GM19240 (cell line): ENCODE results near the gene NPHP4.

Experiments used
- DNase-seq: peaks from one replicate; pipeline ENCODE4 v3.0.0; 2011; ENCODE audit warnings: low spot score; ENCODE audit not compliant: insufficient read length

Gene NPHP4

GRCh38 chr1:5881526-5882222 is 110.6 kb downstream of the NPHP4 start:
- no peak for DNase-seq

GRCh38 chr1:5880630-5881405 is 111.4 kb downstream of the NPHP4 start:
- no peak for DNase-seq

GRCh38 chr1:5879421-5879820 is 112.8 kb downstream of the NPHP4 start:
- DNase-seq = no peak

GRCh38 chr1:5878971-5879370 is 113.3 kb downstream of the NPHP4 start:
- no peak for DNase-seq

- DNase-seq = no peak
Measured at GRCh38 chr1:5877683-5878530, 114.3 kb downstream of the NPHP4 start.

GRCh38 chr1:5877001-5877400 is 115.2 kb downstream of the NPHP4 start:
- no peak for DNase-seq

- DNase-seq = no peak
Measured at GRCh38 chr1:5876094-5876650, 116.1 kb downstream of the NPHP4 start.

- DNase-seq = no peak
Measured at GRCh38 chr1:5875345-5875910, 116.8 kb downstream of the NPHP4 start.

- DNase-seq = no peak
Measured at GRCh38 chr1:5874416-5875110, 117.7 kb downstream of the NPHP4 start.

- no peak for DNase-seq
Measured at GRCh38 chr1:5873556-5873955, 118.7 kb downstream of the NPHP4 start.

- DNase-seq = no peak
Measured at GRCh38 chr1:5872886-5873285, 119.3 kb downstream of the NPHP4 start.

- no peak for DNase-seq
Measured at GRCh38 chr1:5868931-5869500, 123.2 kb downstream of the NPHP4 start.

GRCh38 chr1:5865774-5866173 is 126.5 kb downstream of the NPHP4 start:
- DNase-seq = no peak

- no peak for DNase-seq
Measured at GRCh38 chr1:5865056-5865455, 127.2 kb downstream of the NPHP4 start.

GRCh38 chr1:5864256-5864655 is 128.0 kb downstream of the NPHP4 start:
- DNase-seq = no peak

GRCh38 chr1:5863238-5863637 is 129.0 kb downstream of the NPHP4 start:
- DNase-seq = no peak

GRCh38 chr1:5861871-5862825 is 130.1 kb downstream of the NPHP4 start:
- no peak for DNase-seq

- no peak for DNase-seq
Measured at GRCh38 chr1:5860277-5860676, 131.9 kb downstream of the NPHP4 start.

- no peak for DNase-seq
Measured at GRCh38 chr1:5859766-5860165, 132.5 kb downstream of the NPHP4 start.
